Measurements from ENCODE around the gene XIRP2. TPM values are rescaled to one million over a fixed set of nuclear protein-coding genes. Genes with fewer than 3 reads are reported as not detected.

The XIRP2 gene
- total RNA-seq, 1 donor = 0.10 TPM

DNA sequence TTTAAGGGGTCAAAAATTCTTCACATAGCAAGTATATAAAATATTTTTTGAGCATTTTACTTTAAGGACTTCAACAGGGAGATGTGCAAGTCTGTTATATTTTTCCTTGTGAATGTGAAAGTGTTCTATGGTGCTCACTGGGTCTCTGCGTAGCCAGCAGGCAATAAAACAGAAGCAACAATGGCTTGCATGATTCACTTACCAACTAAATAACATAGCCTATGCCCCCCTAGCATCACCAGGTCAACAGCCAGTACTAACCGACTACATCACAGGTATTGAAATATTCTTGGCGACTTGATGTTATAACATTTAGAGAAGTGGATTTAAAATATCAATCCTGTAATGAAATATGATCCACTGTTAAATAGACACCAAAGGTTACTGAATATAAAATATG is 398.9 kb downstream of the XIRP2 start:
- Histone ChIP-seq H3K4me1 (ENCODE audit: insufficient read depth, low read length) (no peaks in the 10 kb centered on the region), H3K4me3 (ENCODE audit: low read length) (no peak overlapping the region), H3K9me3 (ENCODE audit: low read depth, low read length) (no peaks in the 10 kb centered on the region)

DNA sequence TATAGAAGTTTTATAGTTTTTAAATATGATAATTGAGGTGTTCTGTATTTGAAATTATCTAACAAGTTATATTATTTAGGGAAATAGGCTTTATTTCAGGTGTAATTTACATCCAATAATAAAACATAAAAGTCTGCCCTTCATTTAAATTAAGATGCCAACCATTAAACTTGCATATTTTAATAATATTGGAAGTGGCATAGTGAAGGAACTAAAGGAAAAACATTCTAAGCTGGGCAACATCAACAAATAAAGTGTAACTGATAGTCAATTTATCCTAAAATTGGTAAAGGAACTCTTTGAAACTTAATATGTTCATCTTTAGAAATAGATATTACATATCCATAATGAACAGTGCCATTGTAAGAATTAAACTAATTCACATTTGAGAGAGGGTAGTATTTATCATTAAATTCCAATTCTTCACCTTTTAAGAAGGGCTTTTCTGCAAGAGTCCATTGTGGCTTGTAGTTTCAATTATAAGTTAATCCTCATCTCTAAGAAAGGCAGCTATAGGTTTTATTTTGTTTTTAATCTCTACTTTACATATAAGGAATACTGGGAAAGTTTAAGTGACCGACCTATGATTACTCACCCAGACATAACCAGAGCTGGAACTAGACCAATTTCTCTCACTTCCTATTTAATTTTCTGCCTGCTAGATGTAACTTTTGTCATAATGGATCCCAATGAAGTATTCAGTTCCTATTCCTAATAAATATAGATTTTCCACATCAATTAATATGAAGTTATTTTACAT is 401.6 kb downstream of the XIRP2 start:
- H3K4me1 ChIP-seq (ENCODE audit: insufficient read depth, low read length) = peaks cover 16% of the 10 kb centered on the region

More for the DNA sequence above, 398.9 kb downstream of the XIRP2 start:
- peaks cover 19% of the 10 kb centered on the region for H3K27me3 ChIP-seq (ENCODE audit: insufficient read depth, low read length)

DNA sequence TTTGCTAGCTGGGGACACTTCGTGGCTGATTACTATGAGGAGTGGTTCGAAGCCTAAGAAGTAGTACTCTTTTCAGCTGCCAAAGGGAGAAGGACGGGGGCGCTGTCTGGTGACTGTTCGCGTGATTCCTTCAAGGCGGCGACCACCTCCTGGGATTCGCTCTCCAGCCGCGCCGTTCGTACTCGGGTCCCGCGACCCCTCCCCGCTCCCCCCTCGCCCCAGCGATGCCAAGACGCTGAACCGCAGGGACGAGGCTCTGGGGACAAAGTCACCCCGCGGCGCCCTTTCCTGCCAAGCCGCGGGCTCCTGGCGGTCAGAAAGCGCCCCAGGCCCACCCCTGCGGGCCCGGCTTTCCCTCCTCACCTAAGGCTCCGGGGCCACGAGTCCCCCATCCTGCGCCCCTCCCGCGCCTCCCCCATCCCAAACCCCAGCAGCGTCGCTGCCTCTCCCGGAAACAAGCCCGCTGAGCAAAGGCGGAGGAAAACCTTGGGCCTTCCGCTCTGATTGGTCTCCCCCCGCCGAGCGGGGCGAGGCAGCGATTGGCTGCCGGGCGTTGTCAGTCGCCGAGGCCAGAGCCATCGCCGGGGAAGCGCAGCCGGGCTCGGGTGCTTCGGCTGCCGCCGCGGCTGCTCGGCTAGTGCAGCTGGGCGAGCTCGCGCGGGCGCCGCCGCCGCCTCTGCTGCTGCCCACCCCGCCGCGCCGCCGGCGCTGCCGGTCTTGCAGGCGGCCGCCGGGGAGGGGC is 404.3 kb downstream of the XIRP2 start, which contains the start of gene B3GALT1:
TSS of gene B3GALT1 (plus strand) at position 572 of the 742 bp plus-strand sequence.
- Histone ChIP-seq H3K4me1 (ENCODE audit: insufficient read depth, low read length) (peaks cover 16% of the 10 kb centered on the region), H3K27me3 (ENCODE audit: insufficient read depth, low read length) (peaks cover 61% of the 10 kb centered on the region), H3K9me3 (ENCODE audit: low read depth, low read length) (no peaks in the 10 kb centered on the region), H3K4me3 (ENCODE audit: low read length) (peak within 1 kb of the TSS; percentile 25)

More for the DNA sequence above, 401.6 kb downstream of the XIRP2 start:
- H3K27me3 ChIP-seq (ENCODE audit: insufficient read depth, low read length) = peaks cover 36% of the 10 kb centered on the region
- H3K4me3 ChIP-seq (ENCODE audit: low read length) = no peak overlapping the region
- H3K9me3 ChIP-seq (ENCODE audit: low read depth, low read length) = no peaks in the 10 kb centered on the region

DNA sequence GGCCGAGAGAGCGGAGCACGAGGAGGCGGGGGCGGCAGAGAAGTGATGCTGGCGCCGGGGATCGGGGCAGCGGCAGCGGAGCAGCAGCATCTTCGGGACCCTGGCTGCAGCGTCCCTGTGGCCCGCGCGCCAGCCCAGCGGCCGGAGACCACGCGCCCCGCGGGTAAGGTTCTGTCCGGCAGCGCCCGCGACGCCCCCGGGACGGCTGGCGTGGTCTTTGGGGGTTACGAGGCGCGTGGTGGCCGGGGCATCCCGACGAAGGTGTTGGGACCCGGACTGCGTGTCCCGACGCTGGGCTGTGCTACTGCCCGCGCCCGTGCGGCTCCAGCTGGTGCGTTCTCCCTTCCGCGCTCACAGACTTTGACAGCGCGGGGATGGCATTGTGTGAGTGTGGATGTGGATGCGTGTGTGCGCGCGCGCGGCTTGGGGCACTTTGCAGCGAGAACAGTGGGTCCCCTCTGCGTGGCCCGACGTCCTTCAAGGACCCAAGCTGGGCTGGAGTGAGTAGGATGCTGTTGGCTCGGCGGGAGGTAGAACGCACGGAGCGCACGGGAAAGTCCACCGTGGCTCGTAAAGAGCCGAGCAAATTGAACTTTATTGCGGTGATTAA is 405.0 kb downstream of the XIRP2 start:
- no peaks in the 10 kb centered on the region for H3K9me3 ChIP-seq (ENCODE audit: low read depth, low read length)
- peaks cover 16% of the 10 kb centered on the region for H3K4me1 ChIP-seq (ENCODE audit: insufficient read depth, low read length)
- H3K4me3 ChIP-seq (ENCODE audit: low read length) = peak overlapping the region; percentile 25
- peaks cover 59% of the 10 kb centered on the region for H3K27me3 ChIP-seq (ENCODE audit: insufficient read depth, low read length)

DNA sequence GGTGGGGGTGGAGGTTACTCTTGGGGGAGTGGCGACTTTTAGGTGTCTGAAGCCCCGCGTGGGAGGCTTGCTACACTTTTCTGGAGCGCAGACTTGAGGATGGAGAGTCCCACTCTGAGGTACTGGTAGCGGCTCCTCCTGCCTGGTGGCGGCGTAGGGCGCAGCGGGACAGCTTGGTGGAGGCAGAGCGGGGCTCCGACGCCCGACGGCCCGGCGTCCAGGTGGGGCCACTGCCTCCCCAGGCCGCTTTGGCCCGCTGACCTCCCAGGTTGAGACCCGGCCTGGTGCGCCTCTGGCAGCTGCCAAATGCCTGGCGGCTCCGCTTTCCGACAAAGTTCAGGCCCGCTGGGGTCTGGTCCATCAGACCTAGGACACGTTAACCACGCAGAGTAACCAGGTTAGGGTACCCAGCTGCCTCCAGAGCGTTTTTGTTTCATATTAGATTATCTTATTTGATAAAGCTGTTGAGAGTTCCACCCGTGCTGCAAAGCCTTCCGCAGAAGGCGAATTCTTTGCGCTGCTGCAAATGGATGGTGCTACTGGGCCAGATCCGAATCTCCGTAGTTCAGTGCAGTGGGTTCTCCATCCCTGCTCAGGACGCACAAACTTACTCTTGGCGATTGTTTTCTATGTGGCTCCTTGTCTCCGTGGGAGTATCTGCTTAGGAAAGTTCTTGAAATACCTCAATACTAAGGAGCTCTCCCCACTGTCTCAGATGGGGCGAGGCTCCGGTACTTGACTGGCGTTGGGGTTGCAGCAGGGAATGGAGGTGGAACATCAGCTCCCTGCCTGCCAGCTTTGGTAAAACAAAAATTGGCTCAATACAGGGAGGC is 405.9 kb downstream of the XIRP2 start:
- Histone ChIP-seq H3K27me3 (ENCODE audit: insufficient read depth, low read length) (peaks cover 59% of the 10 kb centered on the region), H3K9me3 (ENCODE audit: low read depth, low read length) (no peaks in the 10 kb centered on the region), H3K4me3 (ENCODE audit: low read length) (no peak overlapping the region), H3K4me1 (ENCODE audit: insufficient read depth, low read length) (peaks cover 16% of the 10 kb centered on the region)

DNA sequence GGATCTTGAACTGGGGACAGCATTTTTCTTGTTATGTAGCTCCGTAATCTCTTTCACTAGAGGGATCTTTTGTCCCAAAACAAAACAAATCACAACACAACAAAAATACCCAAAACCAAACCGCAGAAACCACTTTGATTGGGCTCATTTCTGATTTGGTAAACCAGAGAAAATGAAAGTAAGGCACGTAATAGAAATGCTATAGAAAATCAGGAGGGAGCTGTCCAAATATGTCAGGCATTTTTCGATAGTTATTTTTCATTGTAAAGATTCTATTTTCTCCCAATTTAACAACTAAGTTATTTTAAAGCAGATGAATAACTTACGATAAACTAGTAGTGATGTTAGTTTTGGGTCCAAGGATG is 406.5 kb downstream of the XIRP2 start:
- H3K27me3 ChIP-seq (ENCODE audit: insufficient read depth, low read length) = peaks cover 59% of the 10 kb centered on the region
- H3K4me1 ChIP-seq (ENCODE audit: insufficient read depth, low read length) = peaks cover 16% of the 10 kb centered on the region
- H3K9me3 ChIP-seq (ENCODE audit: low read depth, low read length) = no peaks in the 10 kb centered on the region
- no peak overlapping the region for H3K4me3 ChIP-seq (ENCODE audit: low read length)

DNA sequence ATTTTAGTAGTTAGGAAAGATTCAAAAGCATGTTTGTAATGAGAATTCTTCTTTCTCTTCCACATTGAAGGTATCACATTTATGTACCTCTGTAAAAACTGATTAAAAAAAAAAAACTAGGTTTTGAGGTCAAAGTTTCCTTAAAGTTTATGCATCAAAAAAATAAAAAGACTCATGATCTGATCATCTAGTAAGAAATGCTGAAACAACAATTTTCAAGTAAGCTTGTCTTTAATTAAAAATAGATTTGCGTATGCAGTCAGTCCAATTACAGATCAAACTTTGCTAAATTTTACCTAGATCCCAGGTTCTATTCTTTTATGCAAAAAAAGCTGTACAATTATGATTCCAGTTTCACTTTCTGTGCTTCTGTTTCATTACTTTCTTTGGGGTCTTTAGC is 409.0 kb downstream of the XIRP2 start:
- peaks cover 16% of the 10 kb centered on the region for H3K4me1 ChIP-seq (ENCODE audit: insufficient read depth, low read length)

DNA sequence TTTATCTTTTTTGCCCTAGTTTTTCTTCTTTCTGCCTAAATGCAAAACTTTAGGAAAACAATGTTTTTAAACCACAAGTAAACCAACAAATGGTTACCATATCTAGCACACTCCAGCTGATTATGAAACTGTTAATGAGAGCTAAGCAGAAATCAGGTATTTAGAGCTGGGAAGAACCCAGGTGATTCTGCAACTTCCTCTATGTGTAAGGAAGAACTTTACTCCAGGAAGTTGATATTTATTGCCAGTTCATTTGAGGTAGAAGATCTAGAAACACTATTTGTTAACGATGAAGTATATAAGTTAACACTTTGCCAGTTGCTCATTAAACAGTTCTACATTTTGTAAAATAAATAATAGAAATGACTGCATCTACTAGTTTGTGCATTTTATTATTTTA is 409.7 kb downstream of the XIRP2 start:
- no peak overlapping the region for H3K4me3 ChIP-seq (ENCODE audit: low read length)
- peaks cover 42% of the 10 kb centered on the region for H3K27me3 ChIP-seq (ENCODE audit: insufficient read depth, low read length)
- H3K9me3 ChIP-seq (ENCODE audit: low read depth, low read length) = no peaks in the 10 kb centered on the region
- peaks cover 16% of the 10 kb centered on the region for H3K4me1 ChIP-seq (ENCODE audit: insufficient read depth, low read length)

More for the DNA sequence above, 409.0 kb downstream of the XIRP2 start:
- Histone ChIP-seq H3K4me3 (ENCODE audit: low read length) (no peak overlapping the region), H3K9me3 (ENCODE audit: low read depth, low read length) (no peaks in the 10 kb centered on the region), H3K27me3 (ENCODE audit: insufficient read depth, low read length) (peaks cover 42% of the 10 kb centered on the region)

Data from mononuclear cell (primary cell).